Brain microvascular endothelial cell (primary cell): ENCODE measurements around the gene ALG9.
"Not testable (repeated sequence)": the region's sequence is repeated elsewhere in the genome, so short reads cannot be mapped to it uniquely, and the experiment has no call there.

ENCODE experiments used
- DNase-seq: peaks from one replicate; pipeline ENCODE4 v3.0.0-alpha.2; 2020
- H3K27ac ChIP-seq: fragments of 250-450 bp; sonication (Bioruptor Pico); 2 replicates; pipeline ENCODE4 v1.5.1; 2020; ENCODE audit warnings: mild to moderate bottlenecking, moderate library complexity
- H3K27me3 ChIP-seq: fragments of 250-450 bp; sonication (Bioruptor Pico); replicated peaks from 2 replicates; pipeline ENCODE4 v1.5.1; 2020; ENCODE audit warnings: mild to moderate bottlenecking
- H3K36me3 ChIP-seq: fragments of 250-450 bp; sonication (Bioruptor Pico); replicated peaks from 2 replicates; pipeline ENCODE4 v1.5.1; 2020; ENCODE audit warnings: mild to moderate bottlenecking
- H3K4me3 ChIP-seq: 2 replicates; pipeline ENCODE4 v1.5.1; 2011; ENCODE audit warnings: low read depth, mild to moderate bottlenecking, control low read depth, low read length, moderate library complexity
- in situ Hi-C: cut with HindIII; loops from 2 replicates; pipeline ENCODE4 v1.10.0; 2017; ENCODE audit warnings: low sequenced_read_pairs, low pct_ligation_motif_present
- TF ChIP-seq, protein P1 (sequence below): IDR thresholded peaks from 2 replicates; pipeline ENCODE4 v1.5.1; 2011; ENCODE audit warnings: low read depth, mild to moderate bottlenecking, moderate library complexity, low read length, control low read depth, inconsistent platforms; ENCODE audit errors: missing control alignments

ALG9 gene

GRCh38 chr11:111788464-111788863 lies 82.9 kb downstream of the ALG9 start:
- Histone ChIP-seq H3K36me3 (peaks cover 4% of the 10 kb centered on the region), H3K27ac (no peak overlapping the region), H3K4me3 (no peak overlapping the region), H3K27me3 (no peaks in the 10 kb centered on the region)
- TF ChIP-seq, protein P1, sequence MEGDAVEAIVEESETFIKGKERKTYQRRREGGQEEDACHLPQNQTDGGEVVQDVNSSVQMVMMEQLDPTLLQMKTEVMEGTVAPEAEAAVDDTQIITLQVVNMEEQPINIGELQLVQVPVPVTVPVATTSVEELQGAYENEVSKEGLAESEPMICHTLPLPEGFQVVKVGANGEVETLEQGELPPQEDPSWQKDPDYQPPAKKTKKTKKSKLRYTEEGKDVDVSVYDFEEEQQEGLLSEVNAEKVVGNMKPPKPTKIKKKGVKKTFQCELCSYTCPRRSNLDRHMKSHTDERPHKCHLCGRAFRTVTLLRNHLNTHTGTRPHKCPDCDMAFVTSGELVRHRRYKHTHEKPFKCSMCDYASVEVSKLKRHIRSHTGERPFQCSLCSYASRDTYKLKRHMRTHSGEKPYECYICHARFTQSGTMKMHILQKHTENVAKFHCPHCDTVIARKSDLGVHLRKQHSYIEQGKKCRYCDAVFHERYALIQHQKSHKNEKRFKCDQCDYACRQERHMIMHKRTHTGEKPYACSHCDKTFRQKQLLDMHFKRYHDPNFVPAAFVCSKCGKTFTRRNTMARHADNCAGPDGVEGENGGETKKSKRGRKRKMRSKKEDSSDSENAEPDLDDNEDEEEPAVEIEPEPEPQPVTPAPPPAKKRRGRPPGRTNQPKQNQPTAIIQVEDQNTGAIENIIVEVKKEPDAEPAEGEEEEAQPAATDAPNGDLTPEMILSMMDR = no peak
- in situ Hi-C loops = no loop called here
- DNase-seq = no peak

- in situ Hi-C loops = no loop called here
- Histone ChIP-seq H3K4me3 (no peak overlapping the region), H3K27ac (no peak overlapping the region), H3K36me3 (peaks cover 4% of the 10 kb centered on the region), H3K27me3 (no peaks in the 10 kb centered on the region)
- TF ChIP-seq, protein P1 = no peak
- no peak for DNase-seq
Observed at GRCh38 chr11:111788051-111788450, 83.3 kb downstream of the ALG9 start.

GRCh38 chr11:111785886-111786412 lies 85.4 kb downstream of the ALG9 start:
- TF ChIP-seq, protein P1 = no peak
- Histone ChIP-seq H3K27ac (no peak overlapping the region), H3K36me3 (peaks cover 4% of the 10 kb centered on the region), H3K27me3 (no peaks in the 10 kb centered on the region), H3K4me3 (no peak overlapping the region)
- no peak for DNase-seq
- in situ Hi-C loops = no loop called here

- TF ChIP-seq, protein P1 = no peak
- in situ Hi-C loops = no loop called here
- no peak overlapping the region for H3K27ac ChIP-seq
- no peak for DNase-seq
- no peak overlapping the region for H3K4me3 ChIP-seq
- H3K27me3 ChIP-seq = no peaks in the 10 kb centered on the region
- peaks cover 4% of the 10 kb centered on the region for H3K36me3 ChIP-seq
Observed at GRCh38 chr11:111785076-111785475, 86.3 kb downstream of the ALG9 start.

DNA sequence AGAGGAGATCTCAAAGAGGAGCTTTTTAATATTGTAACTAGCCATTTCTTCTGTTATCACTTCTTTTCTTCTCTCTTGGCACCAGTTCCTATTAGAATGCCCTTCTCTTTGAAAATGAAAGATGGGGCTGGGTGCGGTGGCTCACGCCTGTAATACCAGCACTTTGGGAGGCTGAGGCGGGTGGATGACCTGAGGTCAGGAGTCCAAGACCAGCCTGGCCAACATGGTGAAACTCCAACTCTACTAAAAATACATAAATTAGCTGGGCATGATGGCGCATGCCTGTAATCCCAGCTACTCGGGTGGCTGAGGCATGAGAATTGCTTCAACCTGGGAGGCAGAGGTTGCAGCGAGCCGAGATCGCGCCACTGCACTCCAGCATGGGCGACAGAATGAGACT lies 87.1 kb downstream of the ALG9 start:
- in situ Hi-C loops, H3K36me3 ChIP-seq, DNase-seq, H3K27ac ChIP-seq, H3K27me3 ChIP-seq, H3K4me3 ChIP-seq: not testable (repeated sequence)

DNA sequence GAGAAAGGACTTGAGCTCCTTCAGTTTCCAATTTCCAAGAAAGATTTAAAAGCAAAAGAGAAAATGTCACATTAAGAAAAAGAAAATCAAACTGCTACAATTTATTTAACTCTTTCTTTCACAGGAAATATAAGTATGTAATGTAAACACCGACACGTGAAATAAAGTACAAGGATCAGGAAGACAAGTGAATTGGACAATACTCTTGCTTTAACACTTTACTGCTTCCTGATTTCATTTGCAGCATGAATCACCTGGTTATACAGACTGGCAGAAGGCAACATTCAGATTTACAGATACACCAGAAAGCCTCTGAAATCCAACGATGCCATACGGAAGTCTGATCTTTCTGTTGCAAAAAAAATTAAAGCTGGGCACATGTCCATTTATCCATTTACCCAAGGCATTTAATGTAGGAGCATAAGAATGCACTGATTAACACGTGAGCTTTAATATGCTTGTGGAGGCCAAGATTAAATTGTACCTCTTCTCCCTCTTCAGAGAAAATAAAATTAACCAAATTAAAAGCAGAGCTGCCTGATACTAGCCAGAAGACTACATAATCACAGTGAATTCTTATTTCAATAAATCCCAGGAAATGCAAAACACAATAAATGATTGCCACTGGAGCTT lies 89.2 kb downstream of the ALG9 start:
- no peak overlapping the region for H3K4me3 ChIP-seq
- in situ Hi-C loops = no loop called here
- peaks cover 4% of the 10 kb centered on the region for H3K36me3 ChIP-seq
- TF ChIP-seq, protein P1 = no peak
- DNase-seq = no peak
- H3K27ac ChIP-seq = no peak overlapping the region
- H3K27me3 ChIP-seq = no peaks in the 10 kb centered on the region
